ENCODE measurements around the gene MTCL3.

Gene MTCL3

DNA sequence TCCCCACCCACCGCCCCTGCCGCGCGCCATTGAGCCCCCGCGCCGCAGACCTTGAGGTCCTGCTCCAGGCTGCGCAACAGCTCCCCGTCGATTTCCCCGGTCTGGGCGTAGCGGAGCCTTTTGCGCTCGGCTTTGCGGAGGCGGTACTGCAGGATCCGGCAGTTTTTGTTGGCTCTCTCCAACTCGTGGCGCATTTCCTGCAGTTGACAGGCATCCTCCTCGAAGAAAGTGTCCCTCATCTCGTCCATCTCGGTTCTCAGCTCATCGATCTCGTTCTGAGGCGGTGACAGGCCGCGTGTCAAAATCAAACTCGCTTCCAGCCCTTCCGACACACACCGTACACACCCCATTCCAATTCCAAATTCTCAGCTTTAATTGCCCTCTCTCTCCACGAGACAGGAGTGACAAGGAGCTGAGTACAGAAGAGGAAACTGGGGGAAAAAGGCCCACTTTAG is 4.3 kb downstream of the MTCL3 start:
- Histone ChIP-seq H3K36me3 (ENCODE audit: control insufficient read depth, insufficient read depth, low read length) (no peaks in the 10 kb centered on the region), H3K27ac (ENCODE audit: low read length) (no peak overlapping the region), H3K9me3 (ENCODE audit: control insufficient read depth, insufficient read depth, low read depth, low read length) (no peaks in the 10 kb centered on the region), H3K4me1 (ENCODE audit: control insufficient read depth, insufficient read depth, low read length) (no peaks in the 10 kb centered on the region; the same call in 1 of the 2 replicates), H3K4me3 (ENCODE audit: low read depth in 2 of 2, low read length in 2 of 2) (peak overlapping the region in 1 of 2 experiments; percentile 66; a peak in 1 of 4 replicates), H3K27me3 (ENCODE audit: control insufficient read depth, insufficient read depth, low read length) (peaks cover 4% of the 10 kb centered on the region)
- POLR2A ChIA-PET: no interaction called here
- no TSS peak for BruUV-seq (replicated peaks)
- no peak for ATAC-seq
- no peak for DNase-seq (ENCODE audit: low read depth, low spot score)
- TF ChIP-seq, protein P1, sequence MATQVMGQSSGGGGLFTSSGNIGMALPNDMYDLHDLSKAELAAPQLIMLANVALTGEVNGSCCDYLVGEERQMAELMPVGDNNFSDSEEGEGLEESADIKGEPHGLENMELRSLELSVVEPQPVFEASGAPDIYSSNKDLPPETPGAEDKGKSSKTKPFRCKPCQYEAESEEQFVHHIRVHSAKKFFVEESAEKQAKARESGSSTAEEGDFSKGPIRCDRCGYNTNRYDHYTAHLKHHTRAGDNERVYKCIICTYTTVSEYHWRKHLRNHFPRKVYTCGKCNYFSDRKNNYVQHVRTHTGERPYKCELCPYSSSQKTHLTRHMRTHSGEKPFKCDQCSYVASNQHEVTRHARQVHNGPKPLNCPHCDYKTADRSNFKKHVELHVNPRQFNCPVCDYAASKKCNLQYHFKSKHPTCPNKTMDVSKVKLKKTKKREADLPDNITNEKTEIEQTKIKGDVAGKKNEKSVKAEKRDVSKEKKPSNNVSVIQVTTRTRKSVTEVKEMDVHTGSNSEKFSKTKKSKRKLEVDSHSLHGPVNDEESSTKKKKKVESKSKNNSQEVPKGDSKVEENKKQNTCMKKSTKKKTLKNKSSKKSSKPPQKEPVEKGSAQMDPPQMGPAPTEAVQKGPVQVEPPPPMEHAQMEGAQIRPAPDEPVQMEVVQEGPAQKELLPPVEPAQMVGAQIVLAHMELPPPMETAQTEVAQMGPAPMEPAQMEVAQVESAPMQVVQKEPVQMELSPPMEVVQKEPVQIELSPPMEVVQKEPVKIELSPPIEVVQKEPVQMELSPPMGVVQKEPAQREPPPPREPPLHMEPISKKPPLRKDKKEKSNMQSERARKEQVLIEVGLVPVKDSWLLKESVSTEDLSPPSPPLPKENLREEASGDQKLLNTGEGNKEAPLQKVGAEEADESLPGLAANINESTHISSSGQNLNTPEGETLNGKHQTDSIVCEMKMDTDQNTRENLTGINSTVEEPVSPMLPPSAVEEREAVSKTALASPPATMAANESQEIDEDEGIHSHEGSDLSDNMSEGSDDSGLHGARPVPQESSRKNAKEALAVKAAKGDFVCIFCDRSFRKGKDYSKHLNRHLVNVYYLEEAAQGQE (IDR thresholded peaks at IDR 0.05; ENCODE audit: insufficient read depth in 1 of 2, low read depth in 2 of 2, low read length in 1 of 2): no peak
- TF ChIP-seq, protein P2, sequence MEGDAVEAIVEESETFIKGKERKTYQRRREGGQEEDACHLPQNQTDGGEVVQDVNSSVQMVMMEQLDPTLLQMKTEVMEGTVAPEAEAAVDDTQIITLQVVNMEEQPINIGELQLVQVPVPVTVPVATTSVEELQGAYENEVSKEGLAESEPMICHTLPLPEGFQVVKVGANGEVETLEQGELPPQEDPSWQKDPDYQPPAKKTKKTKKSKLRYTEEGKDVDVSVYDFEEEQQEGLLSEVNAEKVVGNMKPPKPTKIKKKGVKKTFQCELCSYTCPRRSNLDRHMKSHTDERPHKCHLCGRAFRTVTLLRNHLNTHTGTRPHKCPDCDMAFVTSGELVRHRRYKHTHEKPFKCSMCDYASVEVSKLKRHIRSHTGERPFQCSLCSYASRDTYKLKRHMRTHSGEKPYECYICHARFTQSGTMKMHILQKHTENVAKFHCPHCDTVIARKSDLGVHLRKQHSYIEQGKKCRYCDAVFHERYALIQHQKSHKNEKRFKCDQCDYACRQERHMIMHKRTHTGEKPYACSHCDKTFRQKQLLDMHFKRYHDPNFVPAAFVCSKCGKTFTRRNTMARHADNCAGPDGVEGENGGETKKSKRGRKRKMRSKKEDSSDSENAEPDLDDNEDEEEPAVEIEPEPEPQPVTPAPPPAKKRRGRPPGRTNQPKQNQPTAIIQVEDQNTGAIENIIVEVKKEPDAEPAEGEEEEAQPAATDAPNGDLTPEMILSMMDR (IDR thresholded peaks at IDR 0.05): no peak
- TF ChIP-seq TCF7L2 (IDR thresholded peaks at IDR 0.05; ENCODE audit: low read depth, low read length): no peak
- TF ChIP-seq SIN3A (IDR thresholded peaks at IDR 0.05; ENCODE audit: borderline replicate concordance, insufficient read depth, low read depth, low read length): no peak
- no peak for TF ChIP-seq POLR2AphosphoS5 (IDR thresholded peaks at IDR 0.05; ENCODE audit: low read depth, low read length)
- in situ Hi-C loops (cut with HindIII; ENCODE audit: low pct_unique_long_range_greater_than_20kb, low sequenced_read_pairs) (no loop called here), intact Hi-C loops (cut with micrococcal nuclease; ENCODE audit: unreplicated experiment) (no loop called here)
- CTCF ChIA-PET: no interaction called here

DNA sequence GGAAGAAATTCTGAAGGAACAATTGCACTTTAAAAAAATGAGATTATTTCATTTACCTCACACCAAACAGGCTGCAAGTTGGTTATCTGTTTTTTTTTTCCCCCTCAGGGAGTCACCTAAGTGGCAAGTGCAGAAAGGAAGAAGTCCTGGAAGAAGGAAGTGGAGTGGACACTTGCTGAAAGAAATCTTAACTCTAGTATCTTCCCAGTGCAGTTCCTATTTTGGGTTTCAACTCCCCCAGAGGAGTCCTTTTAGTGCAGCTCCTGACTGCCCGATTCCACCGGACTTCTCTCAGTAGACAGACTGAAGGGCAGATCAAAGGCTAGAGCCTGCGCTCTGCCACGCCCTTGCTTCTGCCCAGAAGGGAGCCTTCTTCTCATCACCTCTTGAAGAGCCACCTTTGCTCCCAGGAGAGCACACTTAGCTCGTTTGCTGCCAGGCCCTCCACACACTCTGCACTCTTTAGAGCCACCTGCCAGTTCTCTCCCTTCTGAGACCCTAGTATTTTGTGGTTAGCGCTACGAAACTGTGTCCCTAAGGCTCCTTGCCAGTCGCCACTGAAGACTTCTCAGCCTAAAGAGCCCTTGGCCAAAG is 4.9 kb downstream of the MTCL3 start:
- H3K4me3 ChIP-seq (ENCODE audit: low read depth in 2 of 2, low read length in 2 of 2): no peak overlapping the region
- no TSS peak for BruUV-seq (replicated peaks)
- 0 out of 2 replicates have a peak, but pooled peaks have one; percentile 42 for TF ChIP-seq TCF7L2 (IDR thresholded peaks at IDR 0.05; ENCODE audit: low read depth, low read length)
- no peak for TF ChIP-seq SIN3A (IDR thresholded peaks at IDR 0.05; ENCODE audit: borderline replicate concordance, insufficient read depth, low read depth, low read length)
- TF ChIP-seq POLR2AphosphoS5 (IDR thresholded peaks at IDR 0.05; ENCODE audit: low read depth, low read length): no peak
- TF ChIP-seq, protein P1 (IDR thresholded peaks at IDR 0.05; ENCODE audit: insufficient read depth in 1 of 2, low read depth in 2 of 2, low read length in 1 of 2): no peak
- TF ChIP-seq, protein P2 (IDR thresholded peaks at IDR 0.05): no peak
- ChIA-PET POLR2A (interaction anchor here (0.7 kb wide), 1 partner anchor 696 kb away, joined by 3 read pairs; no protein-coding TSS in a partner anchor), CTCF (no interaction called here)
- H3K9me3 ChIP-seq (ENCODE audit: control insufficient read depth, insufficient read depth, low read depth, low read length): no peaks in the 10 kb centered on the region
- H3K27ac ChIP-seq (ENCODE audit: low read length): no peak overlapping the region
- ATAC-seq (no peak), DNase-seq (ENCODE audit: low read depth, low spot score) (no peak)
- in situ Hi-C loops (cut with HindIII; ENCODE audit: low pct_unique_long_range_greater_than_20kb, low sequenced_read_pairs): no loop called here
- H3K36me3 ChIP-seq (ENCODE audit: control insufficient read depth, insufficient read depth, low read length): no peaks in the 10 kb centered on the region
- intact Hi-C loops (cut with micrococcal nuclease; ENCODE audit: unreplicated experiment): no loop called here
- H3K27me3 ChIP-seq (ENCODE audit: control insufficient read depth, insufficient read depth, low read length): no peaks in the 10 kb centered on the region; the same call in 1 of the 2 replicates
- no peaks in the 10 kb centered on the region; the same call in 1 of the 2 replicates for H3K4me1 ChIP-seq (ENCODE audit: control insufficient read depth, insufficient read depth, low read length)
